Measurements from ENCODE around the gene AHCTF1. TPM values are rescaled to one million over a fixed set of nuclear protein-coding genes. Genes with fewer than 3 reads are reported as not detected.
"Not testable (repeated sequence)": the region's sequence is repeated elsewhere in the genome, so short reads cannot be mapped to it uniquely, and the experiment has no call there.

The AHCTF1 gene
- total RNA-seq, 4 donors from 2014 or later, result 22.5 to 53.4 (median 42.4) TPM

- TF ChIP-seq POLR2A (IDR thresholded peaks at IDR 0.05) (no peak), CTCF (IDR thresholded peaks at IDR 0.05) (no peak)
- H3K36me3 ChIP-seq, result no peaks in the 10 kb centered on the region
Observed at GRCh38 chr1:246923482-246923881, 8.3 kb downstream of the AHCTF1 start.

GRCh38 chr1:246921481-246921880 lies 10.3 kb downstream of the AHCTF1 start:
- Histone ChIP-seq H3K36me3 (no peaks in the 10 kb centered on the region), H3K9me3 (no peaks in the 10 kb centered on the region), H3K4me1 (peaks cover 0 to 7% of the 10 kb centered on the region in 2 donors), H3K27ac (no peak overlapping the region), H3K27me3 (no peaks in the 10 kb centered on the region), H3K4me3 (no peak overlapping the region)
- TF ChIP-seq POLR2A (IDR thresholded peaks at IDR 0.05), result no peak
- TF ChIP-seq CTCF (IDR thresholded peaks at IDR 0.05), result no peak
- intact Hi-C loops (cut with DNase I; ENCODE audit: low total_unique reads), result no loop called here
- DNase-seq, result no peak

More at GRCh38 chr1:246923482-246923881, 8.3 kb downstream of the AHCTF1 start:
- intact Hi-C loops (cut with DNase I; ENCODE audit: low total_unique reads), result no loop called here
- H3K4me1 ChIP-seq, result peaks cover 0 to 8% of the 10 kb centered on the region in 2 donors
- H3K4me3 ChIP-seq, result no peak overlapping the region
- H3K27me3 ChIP-seq, result no peaks in the 10 kb centered on the region
- H3K9me3 ChIP-seq, result no peaks in the 10 kb centered on the region
- H3K27ac ChIP-seq, result no peak overlapping the region
- no peak for DNase-seq

- intact Hi-C loops (cut with DNase I; ENCODE audit: low total_unique reads), result no loop called here
- no peak for DNase-seq
- H3K4me1 ChIP-seq, result peaks cover 0 to 2% of the 10 kb centered on the region in 2 donors
- no peak overlapping the region for H3K27ac ChIP-seq
- H3K27me3 ChIP-seq, result no peaks in the 10 kb centered on the region
- no peaks in the 10 kb centered on the region for H3K36me3 ChIP-seq
- no peak overlapping the region for H3K4me3 ChIP-seq
- H3K9me3 ChIP-seq, result no peaks in the 10 kb centered on the region
- TF ChIP-seq CTCF (IDR thresholded peaks at IDR 0.05) (no peak), POLR2A (IDR thresholded peaks at IDR 0.05) (no peak)
Observed at GRCh38 chr1:246919902-246920301, 11.8 kb downstream of the AHCTF1 start.

DNA sequence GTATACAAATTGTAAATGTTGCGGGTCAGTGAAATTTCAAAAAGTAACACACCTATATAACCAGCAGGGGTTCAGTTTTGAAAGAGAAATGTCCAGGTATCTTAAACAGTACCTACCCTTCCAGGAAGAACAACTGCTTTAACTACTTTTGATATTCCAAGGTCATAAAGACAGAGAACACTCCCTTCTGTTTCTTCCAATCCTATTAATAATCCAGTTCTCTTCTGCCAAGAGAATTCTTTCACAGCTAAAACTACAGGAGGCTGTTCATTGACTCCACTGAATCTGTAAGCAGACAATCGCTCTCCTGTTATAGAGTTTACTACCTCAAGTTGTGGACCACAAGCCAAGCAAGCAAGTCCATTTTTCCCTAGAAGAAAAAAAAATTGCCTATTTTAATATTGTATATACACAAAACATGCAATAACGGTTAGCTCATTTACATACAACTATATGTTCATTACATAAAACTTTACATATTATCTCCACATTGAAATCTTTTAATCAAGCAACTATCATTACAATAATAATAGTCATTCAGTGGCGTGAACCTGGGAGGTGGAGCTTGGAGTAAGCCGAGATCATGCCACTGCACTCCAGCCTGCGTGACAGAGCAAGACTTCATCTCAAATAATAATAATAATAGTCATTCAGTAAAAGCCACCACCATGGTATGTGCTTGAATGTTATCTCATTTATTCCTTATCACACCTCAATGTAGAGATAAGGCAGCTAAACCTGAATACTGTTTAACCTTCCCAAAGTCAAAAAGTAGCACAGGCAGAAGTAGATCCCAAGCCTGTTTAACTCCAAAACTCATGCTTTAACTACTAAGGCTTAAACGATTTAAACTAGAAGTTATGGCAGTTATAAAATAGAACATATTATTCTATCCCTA lies 15.5 kb downstream of the AHCTF1 start:
- DNase-seq; H3K4me1 ChIP-seq; H3K27me3 ChIP-seq; H3K36me3 ChIP-seq; intact Hi-C loops (cut with DNase I; ENCODE audit: low total_unique reads); H3K4me3 ChIP-seq; H3K9me3 ChIP-seq; H3K27ac ChIP-seq: not testable (repeated sequence)

DNA sequence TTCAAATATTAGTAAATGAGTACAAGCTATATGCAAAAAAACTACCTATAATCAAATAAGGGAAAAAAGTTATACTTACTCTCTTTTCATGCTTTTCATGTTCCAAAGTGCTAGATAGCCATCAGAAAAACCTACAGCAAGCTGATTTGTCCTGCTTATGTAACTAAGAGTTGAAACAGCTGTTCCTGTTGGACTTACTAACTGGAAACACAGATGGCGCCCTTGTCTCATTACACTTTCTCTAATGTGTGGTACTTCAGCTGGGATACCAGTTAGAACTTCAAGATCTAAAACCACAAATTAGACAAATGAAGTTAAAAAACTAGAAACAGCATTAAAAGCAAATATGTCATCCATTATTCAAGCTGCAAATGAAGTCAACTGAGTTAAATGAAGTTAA lies 24.3 kb downstream of the AHCTF1 start:
- Histone ChIP-seq H3K36me3 (no peaks in the 10 kb centered on the region), H3K9me3 (no peaks in the 10 kb centered on the region), H3K27me3 (no peaks in the 10 kb centered on the region), H3K27ac (no peak overlapping the region), H3K4me1 (no peaks in the 10 kb centered on the region), H3K4me3 (no peak overlapping the region)
- no peak for DNase-seq
- TF ChIP-seq POLR2A (IDR thresholded peaks at IDR 0.05) (no peak), CTCF (IDR thresholded peaks at IDR 0.05) (peak in 2 of 4 experiments; percentile 26 to 31)
- intact Hi-C loops (cut with DNase I; ENCODE audit: low total_unique reads), result no loop called here

Data from uterus (tissue), 4 donors.